Measurements from ENCODE around the gene STAT1. TPM values are rescaled to one million over a fixed set of nuclear protein-coding genes. Genes with fewer than 3 reads are reported as not detected.
A peak's percentile ranks its signal among the peaks of the same experiment; 100 is the strongest.

Gene STAT1
- 29.1 TPM for polyA plus RNA-seq (ENCODE audit: insufficient read length)

DNA sequence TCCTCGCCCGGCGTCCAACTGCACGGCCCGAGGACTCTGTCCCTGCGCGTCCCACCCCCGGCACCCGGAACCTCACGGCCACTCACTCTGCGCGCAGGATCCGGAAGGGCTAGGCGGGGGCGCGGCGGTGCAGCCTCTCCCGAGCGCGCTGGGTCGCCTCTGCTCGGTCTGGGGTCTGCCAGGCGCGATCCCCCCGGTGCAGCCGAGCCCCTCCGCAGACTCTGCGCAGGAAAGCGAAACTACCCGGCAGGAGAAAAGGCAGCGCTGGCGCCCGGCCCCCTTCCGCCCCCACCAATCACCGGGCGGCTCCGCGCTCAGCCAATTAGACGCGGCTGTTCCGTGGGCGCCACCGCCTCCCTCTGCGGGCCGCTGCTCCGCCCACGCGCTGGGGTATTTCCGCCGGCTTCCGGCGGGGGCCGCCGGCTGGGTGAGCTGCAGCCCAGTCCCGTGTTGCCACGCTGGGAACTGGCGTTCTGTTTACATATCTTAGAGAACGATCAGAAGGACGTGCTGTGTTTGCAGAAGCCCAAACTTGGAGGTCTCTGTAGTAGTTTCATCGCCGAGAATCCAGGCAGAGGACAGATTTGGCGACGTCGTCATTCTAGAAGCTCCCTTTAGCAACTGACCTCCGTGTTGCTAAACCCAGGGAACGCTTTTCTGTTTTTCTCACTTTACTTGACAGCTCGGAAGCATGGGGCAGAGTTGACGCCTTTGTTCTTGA lies at the start of gene STAT1:
STAT1 (minus strand) TSS at position 240 of the 721 bp plus-strand sequence. CDS start 4,168 bp downstream, outside the sequence.
- peak; percentile 73 for DNase-seq (ENCODE audit: low read depth)

DNA sequence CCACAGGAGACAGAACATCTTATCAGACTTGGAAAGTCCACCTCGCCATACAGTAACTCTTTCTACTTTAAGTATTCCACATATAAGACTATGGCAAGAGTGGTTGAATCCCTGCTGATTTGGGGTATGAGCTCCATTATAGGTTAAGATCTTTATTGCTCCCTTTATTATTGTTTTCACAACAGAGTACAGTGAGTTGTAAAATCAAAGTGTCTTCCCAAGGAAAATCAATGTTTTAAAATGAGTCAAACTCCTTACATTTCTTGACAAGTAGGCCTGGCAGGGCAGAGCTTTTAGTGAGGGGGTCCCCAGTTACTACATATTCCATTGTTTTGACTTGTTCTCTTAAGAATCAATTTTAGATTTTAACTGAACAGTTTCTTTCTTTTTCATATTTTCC lies 49.6 kb upstream of the STAT1 start:
- no peak for DNase-seq (ENCODE audit: low read depth)

DNA sequence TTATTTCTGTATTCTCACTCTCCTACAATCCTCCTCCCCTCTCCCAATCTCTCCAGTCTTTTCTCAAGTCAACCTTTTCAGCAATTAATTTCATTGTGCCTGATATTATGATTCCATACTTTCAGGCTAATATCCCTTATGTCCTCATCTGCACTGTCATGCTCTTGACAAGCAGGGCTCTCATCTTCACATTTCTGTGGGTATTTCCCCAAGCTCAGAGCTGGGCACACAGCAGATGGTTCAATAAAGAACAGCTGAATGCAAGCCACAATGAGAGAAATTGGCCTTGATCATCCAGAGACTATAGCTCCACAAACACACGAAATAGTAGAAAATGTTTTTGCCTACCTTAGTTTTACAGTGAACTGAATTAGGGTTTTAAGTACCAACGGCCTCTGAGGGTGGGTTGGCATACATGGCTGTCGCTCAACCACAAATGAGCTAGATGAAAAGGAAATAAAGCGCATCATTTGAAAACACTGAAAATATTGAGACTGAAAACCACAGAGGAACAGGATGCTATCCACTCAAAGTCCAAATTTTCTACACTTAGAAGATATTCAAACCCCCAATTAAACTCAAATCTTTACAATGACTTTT lies 47.5 kb upstream of the STAT1 start:
- DNase-seq (ENCODE audit: low read depth) = no peak

DNA sequence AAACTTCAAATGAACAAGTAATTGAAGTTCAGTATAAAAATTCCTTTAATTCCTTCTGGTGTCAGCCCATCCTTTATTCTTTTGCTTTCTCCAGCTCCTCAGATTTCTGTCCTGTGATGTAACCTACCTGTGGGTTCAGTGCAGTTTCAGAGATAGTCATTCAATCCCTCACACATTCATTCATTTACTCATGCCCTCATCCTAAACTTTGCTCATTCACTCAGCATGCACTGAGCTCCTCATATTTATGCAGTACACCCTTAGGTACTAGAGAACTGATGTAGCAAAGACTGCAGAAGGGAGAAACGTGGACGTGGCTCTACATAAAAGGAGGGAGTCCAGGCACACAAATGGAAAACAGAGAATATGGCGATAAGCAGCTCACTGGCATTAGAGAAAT lies 45.3 kb upstream of the STAT1 start:
- no peak for DNase-seq (ENCODE audit: low read depth)

DNA sequence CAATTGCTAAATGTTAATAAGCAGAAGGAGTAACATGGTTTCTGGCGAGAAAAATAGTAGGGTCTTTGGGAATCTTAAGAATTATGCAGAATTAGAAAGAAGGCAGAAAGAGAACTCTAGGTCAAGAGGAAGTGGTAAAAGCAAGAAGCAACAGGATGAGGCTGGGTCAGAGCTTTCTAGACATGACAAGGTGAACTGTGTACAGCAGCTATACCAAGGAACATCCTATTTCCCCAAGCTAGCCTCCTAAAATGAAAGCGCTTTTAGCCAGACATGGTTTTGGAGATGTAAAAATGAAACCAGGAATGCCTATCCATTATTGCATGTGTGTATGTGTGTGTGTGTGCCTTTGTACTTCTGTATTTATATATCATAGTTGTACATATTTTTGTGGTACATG lies 42.3 kb upstream of the STAT1 start:
- DNase-seq (ENCODE audit: low read depth) = no peak

DNA sequence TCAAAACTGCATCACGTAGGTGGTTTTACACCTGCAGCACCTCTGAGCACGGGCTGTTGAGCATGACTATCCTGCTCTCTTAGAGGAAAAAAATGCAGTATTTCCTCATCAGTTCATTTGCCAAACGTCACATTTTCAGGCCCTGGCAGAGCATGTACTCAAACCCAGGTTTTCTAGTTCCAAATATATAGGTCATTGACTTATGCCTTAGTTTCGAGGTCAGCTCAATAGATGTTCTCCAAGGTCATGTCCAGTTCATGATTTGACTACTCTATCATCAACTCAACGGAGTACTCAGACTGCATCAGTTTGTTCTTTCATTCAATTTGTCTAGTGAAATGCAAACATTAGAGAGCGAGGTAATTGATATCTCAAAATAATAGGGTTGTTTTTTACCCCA lies 39.3 kb upstream of the STAT1 start:
- DNase-seq (ENCODE audit: low read depth) = no peak

DNA sequence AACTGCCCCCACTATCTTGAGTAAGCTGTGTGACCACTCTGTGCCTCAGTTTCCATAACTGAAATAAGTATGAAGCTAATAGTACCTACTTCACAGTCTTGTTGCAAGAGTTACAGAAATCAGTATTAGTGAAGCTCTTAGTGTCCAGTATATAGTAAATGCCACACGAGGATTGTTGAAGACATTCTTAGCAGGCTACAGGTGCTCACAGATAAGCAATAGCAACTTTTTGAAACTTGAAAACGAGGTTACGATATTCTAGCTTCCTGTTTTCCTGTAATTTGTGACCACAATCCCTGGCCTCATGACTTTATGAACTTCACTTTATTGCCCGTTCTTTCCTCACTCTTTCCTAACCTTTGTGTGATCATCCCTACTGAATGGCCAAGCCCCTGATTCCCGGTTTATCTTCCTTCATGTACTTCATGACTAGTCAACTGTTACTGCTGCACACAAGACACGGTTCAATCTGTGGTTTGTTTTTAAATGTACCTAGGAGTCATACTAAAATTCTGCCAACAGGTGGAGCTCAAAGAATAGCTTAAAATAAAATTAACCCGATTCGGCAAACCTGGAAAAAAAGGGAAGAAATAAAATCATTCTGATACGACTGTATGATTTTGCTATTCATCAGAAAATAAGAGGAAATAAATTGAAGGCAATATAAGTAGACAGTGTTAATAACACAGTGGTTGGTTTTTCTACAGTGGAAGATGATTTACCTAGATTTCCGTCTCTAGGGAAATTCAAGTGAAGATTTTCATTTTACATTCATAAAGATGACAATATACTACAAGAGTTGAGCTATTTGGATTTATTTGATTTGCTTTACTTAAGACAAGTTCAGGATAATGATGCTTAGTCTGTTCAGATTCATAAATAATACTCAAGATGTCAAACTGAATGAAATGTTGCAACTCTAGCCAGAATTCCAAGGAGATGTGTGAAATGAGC lies 38.1 kb upstream of the STAT1 start:
- DNase-seq (ENCODE audit: low read depth) = peak; percentile 38

DNA sequence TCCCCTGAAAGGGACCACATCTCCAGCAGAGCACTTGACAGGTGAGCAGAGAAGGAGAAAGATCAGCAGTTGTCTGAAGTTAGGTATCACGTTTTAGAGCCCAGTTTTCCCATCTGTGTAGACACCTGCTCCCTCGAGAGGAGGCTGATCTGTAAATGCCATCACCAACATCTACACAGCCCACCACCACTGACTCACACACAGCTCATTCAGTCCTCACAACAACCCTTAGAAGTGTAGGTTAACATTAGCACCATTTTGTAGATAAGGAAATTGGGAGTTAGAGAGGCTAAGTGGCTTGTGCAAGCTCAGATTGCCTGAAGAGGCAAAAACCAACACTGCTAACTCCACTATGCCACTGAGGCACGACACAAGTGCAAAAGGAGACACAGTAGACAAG lies 37.2 kb upstream of the STAT1 start:
- no peak for DNase-seq (ENCODE audit: low read depth)

DNA sequence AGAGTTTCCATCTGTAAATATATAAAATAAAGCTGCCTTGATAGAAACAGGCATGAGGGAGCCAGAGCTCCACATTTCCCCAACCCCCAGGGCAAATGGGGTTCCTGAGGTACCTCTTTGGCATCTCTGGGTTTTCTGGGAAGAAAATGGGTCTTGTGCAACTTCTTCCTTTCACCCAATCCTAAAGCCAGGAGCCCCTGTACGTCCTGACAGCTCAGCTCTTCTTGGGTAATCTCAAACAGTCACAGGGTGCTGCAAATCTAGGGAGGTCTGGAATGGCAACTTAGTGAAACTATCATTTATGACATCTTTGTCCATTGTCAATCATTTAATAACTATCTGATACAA lies 36.6 kb upstream of the STAT1 start:
- no peak for DNase-seq (ENCODE audit: low read depth)

DNA sequence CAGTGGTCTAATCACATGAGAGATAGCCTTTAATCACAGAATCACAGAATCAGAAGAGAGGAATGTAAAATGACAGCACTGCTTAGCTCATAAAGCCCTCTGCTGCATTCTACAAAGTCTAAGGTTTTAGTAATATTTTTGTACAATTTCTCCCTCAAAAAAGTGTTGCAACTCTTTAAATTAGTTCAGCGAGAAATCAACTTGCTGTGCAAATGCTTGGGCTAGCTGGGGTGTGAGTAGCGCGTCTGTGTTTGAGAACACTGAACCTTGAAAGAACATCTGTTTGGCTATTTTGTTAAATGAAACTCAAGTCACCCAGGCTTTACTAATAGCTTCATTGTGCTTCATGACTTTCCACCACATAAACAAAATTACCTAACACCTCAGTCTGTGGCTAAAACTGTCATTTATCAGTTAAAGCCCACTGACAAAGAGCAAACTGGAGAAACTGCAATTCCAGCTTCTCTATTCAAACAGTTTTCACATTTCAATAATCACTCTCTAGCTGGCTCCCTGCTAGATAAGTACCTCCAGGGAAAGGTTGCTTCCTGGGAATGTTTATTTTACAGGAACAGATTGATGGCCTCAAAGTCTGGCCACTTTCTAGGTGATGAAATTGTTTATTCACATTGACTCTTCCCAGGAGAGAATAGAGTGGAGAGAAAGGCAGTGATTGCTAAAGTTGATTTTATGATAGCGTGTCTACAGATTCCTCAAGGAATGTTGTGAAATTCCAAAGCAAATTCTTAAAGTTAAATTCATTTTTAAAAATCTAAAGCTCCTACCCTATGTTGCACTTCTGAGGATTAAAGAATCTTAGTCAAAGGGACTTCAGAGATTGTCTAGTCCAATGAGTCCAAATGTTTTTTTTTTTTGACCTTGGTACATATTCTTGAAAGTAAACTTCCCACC lies 36.0 kb upstream of the STAT1 start:
- DNase-seq (ENCODE audit: low read depth) = peak; percentile 43

DNA sequence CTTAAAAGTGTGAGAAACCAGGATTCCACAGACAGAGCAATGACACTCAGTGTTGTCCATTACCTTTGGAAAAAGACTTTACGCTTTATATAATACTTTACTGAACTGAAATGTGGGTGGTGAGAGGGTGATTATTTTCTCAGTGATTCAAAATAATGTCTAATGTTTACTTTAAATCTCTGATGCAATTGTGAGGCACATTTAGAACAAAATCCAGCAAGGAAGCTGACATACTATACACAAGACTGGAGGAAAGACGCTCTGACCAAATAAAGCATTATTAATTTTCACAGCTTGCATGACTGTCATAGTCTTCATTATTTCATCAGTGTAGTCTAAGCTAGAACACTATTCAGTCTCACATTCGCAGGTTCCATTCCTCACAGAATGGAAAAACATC lies 34.1 kb upstream of the STAT1 start:
- DNase-seq (ENCODE audit: low read depth) = no peak

DNA sequence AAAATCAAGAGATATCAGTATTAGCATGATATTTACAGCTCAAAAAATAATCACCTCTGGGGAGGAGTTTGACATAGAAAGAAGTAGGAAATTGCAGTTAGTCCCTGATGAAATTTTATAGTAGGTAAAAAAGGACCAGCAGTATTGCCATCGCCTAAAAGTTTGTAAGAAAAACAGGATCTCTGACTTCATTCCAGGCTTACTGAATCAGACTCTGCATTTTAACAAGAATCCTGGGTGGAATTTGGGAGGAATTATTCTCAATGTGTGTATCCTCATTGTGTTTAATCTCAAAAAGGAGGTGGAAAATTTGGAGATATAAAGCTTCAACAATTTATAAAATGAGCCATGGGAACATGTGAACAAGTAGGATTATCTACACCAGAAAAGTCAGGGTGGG lies 31.2 kb upstream of the STAT1 start:
- no peak for DNase-seq (ENCODE audit: low read depth)

DNA sequence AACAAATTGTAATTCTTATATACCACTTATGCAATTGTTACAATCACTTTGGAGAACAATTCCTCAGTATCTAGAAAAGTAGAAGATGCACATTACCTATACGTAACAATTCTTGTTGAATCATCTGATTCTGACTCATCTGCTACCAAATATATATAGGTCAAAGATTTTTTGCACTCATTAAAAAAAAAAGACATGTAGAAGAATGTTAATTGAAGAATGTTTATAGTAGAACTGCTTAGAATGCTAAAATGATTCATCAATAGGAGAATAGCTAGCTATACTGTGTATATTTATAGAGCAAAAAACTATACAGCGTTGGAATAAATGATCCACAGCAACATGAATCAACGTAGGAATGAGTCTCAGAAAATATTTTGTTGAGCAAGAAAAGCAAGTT lies 29.5 kb upstream of the STAT1 start:
- no peak for DNase-seq (ENCODE audit: low read depth)

DNA sequence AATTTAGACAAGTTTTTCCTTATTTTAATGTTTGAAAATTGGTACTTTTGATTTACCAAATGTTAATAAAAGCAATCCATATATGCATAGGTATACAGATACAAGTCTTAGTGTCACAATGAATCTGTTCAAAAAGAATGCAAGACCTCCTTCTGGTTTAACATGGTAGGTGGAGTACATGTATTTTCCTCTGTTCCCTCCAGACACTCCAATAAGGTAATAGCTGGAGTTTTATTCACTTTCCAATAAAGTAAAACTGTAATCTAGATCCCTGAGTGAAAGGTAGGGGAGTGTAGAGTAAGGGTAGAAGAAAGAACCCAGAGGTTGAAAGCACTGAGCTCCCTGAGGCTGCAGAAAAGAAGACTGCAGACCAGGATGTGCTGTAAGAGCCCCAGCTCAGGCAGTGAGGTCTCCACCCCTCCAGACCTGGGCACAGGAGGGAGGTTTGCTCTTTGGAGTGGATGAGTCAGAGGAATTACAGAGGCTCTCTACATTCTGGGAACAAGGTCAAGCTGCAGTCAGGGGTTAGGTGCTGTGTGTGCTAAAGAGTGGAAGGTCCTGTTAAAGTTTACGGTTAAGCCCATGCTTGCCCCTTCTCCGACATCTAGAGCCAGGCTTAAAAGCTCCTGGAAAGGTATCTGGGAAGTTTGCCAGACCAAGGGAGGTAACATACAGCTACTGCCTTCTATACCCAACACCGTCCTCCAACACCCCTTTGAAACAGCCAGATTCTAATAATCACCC lies 27.6 kb upstream of the STAT1 start:
- no peak for DNase-seq (ENCODE audit: low read depth)

DNA sequence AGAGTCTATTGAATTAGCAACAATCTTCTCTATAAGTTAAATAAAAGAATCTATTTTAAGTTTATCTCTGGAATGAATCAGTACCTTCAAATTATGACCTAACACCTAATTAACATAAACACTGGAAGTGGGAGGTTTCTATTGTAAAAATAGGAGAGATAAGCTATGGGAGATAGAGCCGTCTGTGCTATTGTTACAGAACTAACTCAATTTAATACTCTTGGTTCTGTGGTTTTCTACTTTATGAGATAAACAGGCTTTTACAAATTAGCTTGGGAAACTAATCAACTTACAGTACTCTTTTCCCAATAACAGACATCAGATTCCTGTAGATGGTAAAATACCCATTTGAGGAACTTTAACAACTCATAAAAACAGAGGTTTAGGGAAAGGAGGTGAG lies 25.6 kb upstream of the STAT1 start:
- no peak for DNase-seq (ENCODE audit: low read depth)

DNA sequence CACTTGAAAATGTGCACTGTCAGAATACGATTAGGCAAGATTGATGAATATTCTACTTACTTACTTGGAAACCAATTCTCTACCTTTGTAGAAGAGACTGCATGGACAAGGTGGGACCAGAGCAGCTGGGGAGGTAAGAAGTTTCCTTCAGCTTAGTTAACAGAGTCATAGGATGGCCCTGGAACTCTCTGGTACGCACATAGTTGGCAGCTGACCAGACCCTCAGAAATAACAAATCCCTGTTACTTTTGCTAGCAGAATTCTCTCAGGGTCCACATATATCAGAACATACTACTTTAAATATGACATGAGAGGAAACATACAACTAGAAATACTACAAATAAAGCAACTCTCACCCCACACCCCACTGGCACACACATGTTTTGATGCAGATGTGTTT lies 24.8 kb upstream of the STAT1 start:
- DNase-seq (ENCODE audit: low read depth) = no peak

DNA sequence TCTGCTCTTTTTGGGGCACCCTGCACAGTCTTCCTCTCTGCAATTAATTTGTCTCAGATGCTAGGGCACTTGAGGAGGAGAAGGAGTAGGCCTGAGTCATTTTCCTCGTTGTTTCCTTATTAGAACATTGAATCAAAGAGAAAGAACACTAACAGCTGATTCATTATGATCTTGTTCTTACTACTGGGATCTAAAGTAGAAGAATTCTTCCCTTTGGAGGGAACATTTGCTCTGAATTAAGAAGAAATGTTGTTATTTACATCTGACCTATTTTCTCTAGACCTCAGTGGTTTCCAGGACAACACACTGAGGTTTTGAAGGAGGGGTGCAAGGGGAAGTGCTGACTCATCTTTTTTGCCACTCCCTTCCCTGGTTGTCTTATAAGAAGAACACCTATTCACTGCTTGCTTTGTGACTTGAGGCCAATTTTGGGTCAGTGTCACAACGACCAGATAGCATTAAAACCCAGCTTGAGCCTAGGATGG lies 24.3 kb upstream of the STAT1 start:
- DNase-seq (ENCODE audit: low read depth) = no peak

DNA sequence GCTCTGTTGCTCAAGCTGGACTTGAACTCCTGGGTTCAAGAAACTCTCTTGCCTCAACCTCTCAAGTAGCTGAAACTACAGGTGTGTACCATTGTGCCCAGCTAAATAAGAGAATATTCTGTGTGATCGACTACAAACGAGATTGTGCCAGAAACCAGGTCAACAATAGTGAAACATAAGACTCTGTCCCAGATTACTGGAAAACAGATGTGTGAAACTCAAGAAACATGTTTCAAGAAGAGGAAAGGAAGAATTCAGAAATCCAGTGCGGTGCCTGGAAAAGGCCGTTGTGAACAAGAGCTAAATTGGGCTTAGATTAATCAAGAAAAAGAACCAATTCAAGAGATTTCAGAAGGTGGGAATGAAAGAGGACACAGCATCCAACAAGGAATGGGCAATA lies 23.4 kb upstream of the STAT1 start:
- DNase-seq (ENCODE audit: low read depth) = no peak

DNA sequence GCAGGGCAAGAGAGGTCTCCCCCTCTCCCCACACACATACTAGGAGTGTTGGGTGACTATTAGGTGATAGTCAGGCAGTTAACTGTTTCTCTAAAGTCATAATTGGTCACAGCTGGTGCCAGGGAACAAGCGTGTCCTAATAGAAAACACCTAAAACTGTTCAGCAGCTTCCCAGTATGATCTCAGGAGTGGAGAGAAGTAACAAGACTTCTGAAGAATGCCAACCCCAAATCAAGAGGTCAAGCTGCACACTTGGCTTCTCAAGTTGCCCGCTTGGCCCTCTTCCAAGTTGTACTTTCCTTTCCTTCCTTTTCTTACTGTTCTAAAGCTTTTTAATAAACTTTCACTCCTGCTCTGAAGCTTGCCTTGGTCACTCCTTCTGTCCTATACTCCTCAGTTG lies 22.4 kb upstream of the STAT1 start:
- no peak for DNase-seq (ENCODE audit: low read depth)

DNA sequence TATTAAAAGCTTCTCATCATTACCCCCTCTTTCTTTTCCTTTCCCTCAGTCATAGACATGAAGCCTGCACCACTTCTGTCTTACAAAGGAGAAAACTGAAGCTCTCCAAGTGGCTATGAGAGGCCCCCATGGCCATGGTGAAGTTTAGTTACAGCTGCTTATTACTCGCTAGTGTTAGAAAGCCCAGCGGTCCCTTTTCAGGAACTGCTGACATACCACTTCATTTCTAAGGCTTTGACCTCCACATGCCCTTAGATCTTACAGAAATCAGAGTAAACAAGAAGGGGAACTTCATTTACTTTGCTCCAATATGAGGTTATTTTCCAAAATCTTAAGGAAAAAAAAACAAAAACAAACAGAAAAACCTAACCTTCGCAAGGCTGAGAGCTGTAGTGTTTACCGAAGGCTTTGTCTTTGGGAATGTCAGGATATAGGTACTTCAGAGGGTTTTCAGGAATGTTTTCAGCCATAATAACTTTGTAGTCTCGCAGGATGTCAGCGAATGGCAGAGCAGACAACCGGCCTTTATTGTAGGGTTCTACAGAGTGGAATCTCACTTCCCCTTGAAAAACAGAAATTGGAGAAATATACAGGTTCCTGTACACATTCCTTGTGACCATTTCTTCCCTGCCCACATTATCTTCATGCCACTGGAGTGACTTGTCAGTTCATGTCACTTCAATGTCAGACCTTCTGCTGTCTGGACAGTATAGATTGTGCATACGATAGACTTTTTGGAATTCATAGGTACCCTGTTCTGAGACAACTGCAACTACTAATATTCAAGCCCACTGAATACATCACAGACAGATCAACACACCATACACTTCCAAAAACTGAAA lies 18.8 kb upstream of the STAT1 start:
- DNase-seq (ENCODE audit: low read depth) = no peak
